GM21381 (cell line): Measurements from ENCODE around the gene LGSN.
"Not testable (repeated sequence)": the region's sequence is repeated elsewhere in the genome, so short reads cannot be mapped to it uniquely, and the experiment has no call there.

ENCODE experiments used
- ATAC-seq: cut with Tn5 transposase; IDR thresholded peaks from one replicate; pipeline ENCODE4 v1.9.1; 2021; ENCODE audit warnings: mild to moderate bottlenecking, moderate library complexity; ENCODE audit not compliant: unreplicated experiment

Gene LGSN

GRCh38 chr6:63319939-63320338, at the start of gene LGSN:
LGSN (minus strand) TSS chr6:63319983; CDS start chr6:63319943, 40 bp downstream.
- no peak for ATAC-seq

DNA sequence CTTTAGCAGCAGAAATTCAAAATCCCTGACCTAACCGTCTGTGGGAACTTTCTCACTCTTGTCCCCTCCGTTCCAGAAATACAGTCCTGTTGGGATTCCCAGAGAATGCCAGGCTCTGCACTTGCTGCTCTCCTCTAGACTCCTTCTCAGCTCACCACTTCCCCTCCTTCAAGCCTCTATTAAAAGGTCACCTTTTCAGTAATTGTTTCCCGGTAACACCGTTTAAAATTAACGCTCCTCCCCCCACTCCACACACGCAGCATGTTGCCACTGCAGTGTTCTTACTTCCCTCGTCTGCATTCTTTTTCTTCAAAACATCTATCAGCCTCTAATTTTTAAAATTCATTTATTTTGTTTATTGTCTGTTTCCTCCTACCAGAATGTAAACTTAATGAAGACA, 48.6 kb upstream of the LGSN start:
- ATAC-seq: no peak

- ATAC-seq: not testable (repeated sequence)
These were observed 42.8 kb upstream of the LGSN start for GRCh38 chr6:63362500-63363120.

DNA sequence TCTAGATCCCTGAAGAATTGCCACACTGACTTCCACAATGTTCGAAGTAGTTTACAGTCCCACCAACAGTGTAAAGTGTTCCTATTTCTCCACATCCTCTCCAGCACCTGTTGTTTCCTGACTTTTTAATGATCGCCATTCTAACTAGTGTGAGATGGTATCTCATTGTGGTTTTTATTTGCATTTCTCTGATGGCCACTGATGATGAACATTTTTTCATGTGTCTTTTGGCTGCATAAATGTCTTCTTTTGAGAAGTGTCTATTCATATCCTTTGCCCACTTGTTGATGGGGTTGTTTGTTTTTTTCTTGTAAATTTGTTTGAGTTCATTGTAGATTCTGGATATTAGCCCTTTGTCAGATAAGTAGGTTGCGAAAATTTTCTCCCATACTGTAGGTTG, 37.6 kb upstream of the LGSN start:
- not testable (repeated sequence) for ATAC-seq

GRCh38 chr6:63355632-63356031, 35.8 kb upstream of the LGSN start:
- ATAC-seq: no peak

DNA sequence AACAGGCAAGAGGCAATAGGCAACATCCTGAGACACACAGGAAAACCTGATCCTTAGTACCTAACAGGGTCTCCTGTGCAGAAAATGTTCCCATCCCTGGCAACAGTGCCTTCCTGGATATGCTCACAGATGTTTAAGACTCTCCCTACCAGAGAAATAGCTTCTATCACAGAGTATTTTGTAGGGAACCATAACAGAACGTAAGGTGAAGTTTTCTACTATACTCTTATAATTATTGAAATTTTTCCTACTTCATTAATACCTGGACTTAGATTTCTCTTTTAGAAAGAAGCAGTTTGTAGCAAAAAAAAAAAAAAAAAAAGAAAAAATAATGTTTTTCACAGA, 33.5 kb upstream of the LGSN start:
- ATAC-seq: no peak

DNA sequence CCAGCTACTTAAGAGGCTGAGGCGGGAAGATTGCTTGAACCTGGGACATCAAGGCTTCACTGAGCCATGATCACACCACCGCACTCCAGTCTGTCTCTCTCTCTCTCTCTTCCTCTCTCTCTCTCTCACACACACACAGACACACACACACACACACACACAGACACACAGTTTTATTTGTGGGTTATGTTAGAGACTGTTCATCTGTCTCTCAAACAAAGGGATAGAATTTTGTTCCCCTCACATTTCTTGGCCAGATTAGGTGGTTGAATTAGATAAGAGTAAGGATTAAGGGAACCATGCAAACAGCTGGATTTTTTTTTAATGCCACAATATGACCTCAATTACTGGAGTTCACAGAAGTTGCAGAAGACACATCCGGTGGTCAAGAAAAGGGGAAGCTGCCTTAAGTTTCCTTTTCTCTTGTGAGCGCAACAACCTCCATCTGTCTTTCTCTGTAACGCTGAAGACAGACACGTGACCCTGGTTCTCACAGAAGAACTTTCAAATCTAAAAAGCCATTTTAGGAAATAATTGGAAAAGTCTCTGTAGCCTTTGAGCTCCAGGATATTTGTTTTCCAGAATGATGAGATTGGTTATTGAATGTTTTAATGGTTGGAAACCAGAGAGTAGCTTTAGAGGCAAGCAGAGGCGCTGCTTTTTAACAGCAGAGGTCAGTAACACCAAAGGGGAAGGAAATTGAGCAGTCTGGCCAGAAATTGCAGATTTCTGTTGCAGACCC, 32.9 kb upstream of the LGSN start:
- peak; percentile 93 for ATAC-seq

- peak; percentile 40 for ATAC-seq
These were observed 32.3 kb upstream of the LGSN start for GRCh38 chr6:63352069-63352543.

- no peak for ATAC-seq
These were observed 29.6 kb upstream of the LGSN start for GRCh38 chr6:63349401-63349800.

DNA sequence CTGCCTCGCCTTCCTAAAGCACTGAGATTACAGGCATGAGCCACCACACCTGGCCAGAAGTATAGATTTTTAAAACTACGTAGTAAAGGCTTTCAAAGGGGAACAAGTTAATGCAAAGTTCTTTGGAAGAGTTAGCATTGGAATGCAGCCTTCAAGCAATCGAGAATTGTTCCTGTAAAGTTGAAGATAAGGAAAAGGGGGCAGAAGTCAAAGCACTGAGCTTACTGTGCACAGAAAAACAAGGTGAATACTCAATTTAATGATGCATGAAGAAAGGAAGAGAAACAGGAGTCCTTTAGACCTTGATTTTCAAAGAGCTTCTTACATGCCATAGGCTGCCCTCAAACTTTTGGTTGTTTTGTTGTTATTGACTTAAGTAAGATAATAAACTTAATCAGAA, 29.1 kb upstream of the LGSN start:
- no peak for ATAC-seq

DNA sequence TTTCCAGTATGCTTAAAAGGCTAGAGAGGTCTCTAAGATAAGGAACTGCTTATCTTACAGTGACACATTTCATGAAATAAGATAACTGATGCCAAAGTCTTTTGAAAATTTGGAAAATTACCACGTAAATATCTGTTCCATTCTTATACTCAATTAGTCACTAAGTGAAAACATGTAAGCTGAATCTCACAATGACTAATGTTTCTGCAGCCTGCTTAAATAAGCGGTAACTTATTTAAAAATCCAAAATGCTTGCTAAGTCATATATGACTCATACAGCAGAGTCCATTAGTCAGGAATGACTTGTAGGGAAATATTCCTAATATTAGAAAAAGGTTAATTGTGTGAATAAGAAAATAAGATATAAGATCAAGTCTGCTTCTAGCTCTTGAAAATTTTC, 27.8 kb upstream of the LGSN start:
- no peak for ATAC-seq

GRCh38 chr6:63346217-63346835, 26.5 kb upstream of the LGSN start:
- no peak for ATAC-seq

DNA sequence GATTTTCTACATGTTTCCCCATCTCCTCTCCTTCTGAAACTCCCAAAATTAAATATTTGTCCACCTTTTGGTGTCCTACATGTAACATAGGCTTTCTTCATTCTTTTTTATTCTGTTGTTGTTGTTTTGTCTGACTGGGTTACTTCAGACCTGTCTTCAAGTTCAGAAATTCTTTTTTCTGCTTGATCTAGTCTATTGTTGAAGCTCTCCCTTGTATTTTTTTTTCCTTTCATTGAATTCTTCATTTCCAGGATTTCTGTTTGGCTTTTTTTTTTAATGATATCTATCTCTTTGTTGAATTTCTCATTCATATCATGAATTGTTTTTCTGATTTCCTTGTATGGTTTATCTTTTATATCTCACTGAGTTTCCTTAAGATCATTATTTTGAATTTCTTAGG, 20.6 kb upstream of the LGSN start:
- ATAC-seq: no peak

DNA sequence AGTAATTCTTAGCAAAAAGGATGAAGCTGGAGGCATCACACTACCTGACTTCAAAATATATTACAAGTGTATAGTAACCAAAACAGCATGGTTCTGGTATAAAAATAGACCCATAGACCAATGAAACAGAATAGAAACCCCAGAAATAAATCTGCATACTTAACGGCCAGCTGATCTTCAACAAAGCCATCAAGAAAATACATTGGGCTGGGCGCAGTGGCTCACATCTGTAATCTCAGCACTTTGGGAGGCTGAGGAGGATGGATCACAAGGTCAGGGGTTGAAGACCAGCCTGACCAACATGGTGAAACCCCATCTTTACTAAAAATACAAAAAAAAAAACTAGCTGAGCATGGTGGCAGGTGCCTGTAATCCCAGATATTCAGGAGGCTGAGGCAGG, 14.9 kb upstream of the LGSN start:
- ATAC-seq: not testable (repeated sequence)

DNA sequence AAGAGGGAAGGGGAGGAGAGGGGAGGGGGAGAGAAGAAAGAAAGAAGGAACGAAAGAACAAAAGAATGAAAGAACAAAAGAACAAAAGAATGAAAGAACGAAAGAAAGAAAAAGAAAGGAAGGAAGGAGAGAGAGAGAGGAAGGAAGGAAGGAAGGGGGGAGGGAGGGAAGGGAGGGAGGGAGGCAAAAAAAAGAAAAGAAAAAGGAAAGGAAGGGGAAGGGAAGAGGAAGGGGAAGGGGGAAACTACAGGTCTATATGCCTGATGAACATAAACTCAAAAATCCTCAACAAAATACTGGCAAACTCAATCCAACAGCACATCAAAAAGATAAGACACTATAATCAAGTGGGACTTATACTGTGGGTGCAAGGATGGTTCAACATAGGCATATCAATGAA, 13.7 kb upstream of the LGSN start:
- ATAC-seq: no peak

DNA sequence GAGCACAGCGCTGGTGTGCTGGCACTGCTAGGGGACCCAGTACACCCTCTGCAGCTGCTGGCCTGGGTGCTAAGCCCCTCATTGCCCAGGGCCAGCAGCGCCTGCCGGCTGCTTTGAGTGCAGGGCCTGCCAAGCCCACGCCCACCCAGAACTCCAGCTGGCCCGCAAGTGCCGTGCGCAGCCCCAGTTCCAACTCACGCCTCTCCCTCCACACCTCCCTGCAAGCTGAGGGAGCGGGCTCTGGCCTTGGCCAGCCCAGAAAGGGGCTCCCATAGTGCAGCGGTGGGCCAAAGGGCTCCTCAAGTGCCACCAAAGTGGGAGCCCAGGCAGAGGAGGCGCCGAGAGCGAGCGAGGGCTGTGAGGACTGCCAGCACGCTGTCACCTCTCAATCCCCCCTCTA, 6.8 kb upstream of the LGSN start:
- not testable (repeated sequence) for ATAC-seq

DNA sequence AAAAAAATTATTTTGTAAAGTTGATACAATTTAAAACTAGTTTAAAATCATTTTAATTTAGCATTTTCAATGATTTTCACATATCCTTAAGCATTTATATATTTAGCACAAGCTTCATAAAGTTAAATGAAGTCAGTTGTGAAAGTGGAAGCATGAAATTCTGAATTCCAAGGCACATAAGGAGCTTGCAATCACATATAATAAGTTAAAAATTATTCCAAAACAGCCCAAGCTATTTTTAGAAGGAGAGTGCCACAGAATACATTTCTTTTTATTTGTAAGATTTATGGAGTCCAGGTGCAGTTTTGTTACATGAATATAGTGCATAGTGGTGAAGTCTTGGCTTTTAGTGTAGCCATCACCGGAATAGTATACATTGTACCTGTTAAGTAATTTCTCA, 3.2 kb upstream of the LGSN start:
- no peak for ATAC-seq

GRCh38 chr6:63321821-63322220, 2.0 kb upstream of the LGSN start:
- ATAC-seq: no peak

DNA sequence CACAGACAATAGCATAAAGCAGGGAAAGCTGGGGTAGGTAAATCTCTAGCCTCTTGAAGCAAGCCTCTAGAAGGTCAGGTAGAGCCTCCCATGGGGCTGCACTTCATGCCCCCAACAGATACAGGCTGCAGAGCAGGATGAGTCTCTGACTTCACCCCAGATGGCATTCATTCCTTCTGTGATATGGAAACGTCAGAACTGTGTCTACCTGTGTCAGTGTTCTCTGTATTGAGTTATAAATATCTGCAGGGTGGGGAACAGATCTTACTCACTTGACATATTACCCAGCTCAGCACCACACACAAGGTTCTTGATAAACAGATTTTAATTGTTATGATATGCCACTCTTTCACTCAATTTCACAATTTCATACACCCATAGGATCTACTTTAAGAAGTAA, 2.1 kb downstream of the LGSN start:
- ATAC-seq: no peak

DNA sequence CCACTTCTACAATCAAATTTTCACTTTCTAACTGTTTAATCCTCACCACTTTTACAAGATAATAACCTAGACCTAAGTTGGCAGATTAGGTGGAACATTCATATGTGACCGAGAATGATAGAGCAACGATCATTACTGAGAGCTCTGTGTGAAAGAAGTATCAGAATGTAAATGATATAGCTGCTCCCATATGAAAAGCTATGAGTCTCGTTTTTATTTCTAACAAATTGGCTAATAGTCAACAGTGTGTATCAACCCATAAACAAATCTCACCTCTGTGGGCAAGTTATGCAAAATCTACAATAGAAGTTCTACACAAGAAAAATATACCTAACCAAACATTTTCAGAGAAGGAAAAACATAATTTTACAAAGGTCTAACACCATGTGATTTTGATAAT, 3.7 kb downstream of the LGSN start:
- no peak for ATAC-seq

GRCh38 chr6:63313111-63313510, 6.7 kb downstream of the LGSN start:
- no peak for ATAC-seq

GRCh38 chr6:63307581-63308246, 12.1 kb downstream of the LGSN start:
- ATAC-seq: no peak
